Skeletal muscle satellite cell (primary cell): ENCODE data around the gene HSPA8.
A peak's percentile ranks its signal among the peaks of the same experiment; 100 is the strongest.
"Not testable (repeated sequence)": the region's sequence is repeated elsewhere in the genome, so short reads cannot be mapped to it uniquely, and the experiment has no call there.

Source experiments
- H3K27me3 ChIP-seq: 2 replicates; pipeline ENCODE4 v1.7.0; 2013; ENCODE audit warnings: low read length; ENCODE audit not compliant: control insufficient read depth, insufficient read depth
- H3K36me3 ChIP-seq: 2 replicates; pipeline ENCODE4 v1.7.0; 2013; ENCODE audit warnings: mild to moderate bottlenecking, control low read depth, low read length; ENCODE audit not compliant: insufficient read depth
- H3K4me1 ChIP-seq: 2 replicates; pipeline ENCODE4 v1.7.0; 2013; ENCODE audit warnings: low read length; ENCODE audit not compliant: control insufficient read depth, insufficient read depth
- H3K4me2 ChIP-seq: 2 replicates; pipeline ENCODE4 v1.7.0; 2013; ENCODE audit warnings: mild to moderate bottlenecking, low read length
- H3K4me3 ChIP-seq: 2 replicates; pipeline ENCODE4 v1.7.0; 2013; ENCODE audit warnings: low read length
- H3K9ac ChIP-seq: 2 replicates; pipeline ENCODE4 v1.7.0; 2013; ENCODE audit warnings: mild to moderate bottlenecking, low read depth, low read length, moderate library complexity
- H3K9me3 ChIP-seq: replicated peaks from 2 replicates; pipeline ENCODE4 v1.7.0; 2013; ENCODE audit warnings: mild to moderate bottlenecking, control low read depth, low read length

HSPA8 gene

GRCh38 chr11:123069908-123070821, 8.2 kb upstream of the HSPA8 start:
- H3K4me3 ChIP-seq = no peak overlapping the region
- H3K36me3 ChIP-seq = peaks cover 57% of the 10 kb centered on the region
- no peak overlapping the region for H3K4me2 ChIP-seq
- H3K4me1 ChIP-seq = peaks cover 12% of the 10 kb centered on the region
- H3K9ac ChIP-seq = no peak overlapping the region
- H3K27me3 ChIP-seq = no peaks in the 10 kb centered on the region
- H3K9me3 ChIP-seq = no peaks in the 10 kb centered on the region

- H3K4me2 ChIP-seq = peak overlapping the region; percentile 2
- peaks cover 31% of the 10 kb centered on the region for H3K4me1 ChIP-seq
- peaks cover 35% of the 10 kb centered on the region for H3K36me3 ChIP-seq
- H3K9me3 ChIP-seq = no peaks in the 10 kb centered on the region
- H3K4me3 ChIP-seq = no peak overlapping the region
- no peaks in the 10 kb centered on the region for H3K27me3 ChIP-seq
- no peak overlapping the region for H3K9ac ChIP-seq
Observed at GRCh38 chr11:123065621-123066020, 3.7 kb upstream of the HSPA8 start.

DNA sequence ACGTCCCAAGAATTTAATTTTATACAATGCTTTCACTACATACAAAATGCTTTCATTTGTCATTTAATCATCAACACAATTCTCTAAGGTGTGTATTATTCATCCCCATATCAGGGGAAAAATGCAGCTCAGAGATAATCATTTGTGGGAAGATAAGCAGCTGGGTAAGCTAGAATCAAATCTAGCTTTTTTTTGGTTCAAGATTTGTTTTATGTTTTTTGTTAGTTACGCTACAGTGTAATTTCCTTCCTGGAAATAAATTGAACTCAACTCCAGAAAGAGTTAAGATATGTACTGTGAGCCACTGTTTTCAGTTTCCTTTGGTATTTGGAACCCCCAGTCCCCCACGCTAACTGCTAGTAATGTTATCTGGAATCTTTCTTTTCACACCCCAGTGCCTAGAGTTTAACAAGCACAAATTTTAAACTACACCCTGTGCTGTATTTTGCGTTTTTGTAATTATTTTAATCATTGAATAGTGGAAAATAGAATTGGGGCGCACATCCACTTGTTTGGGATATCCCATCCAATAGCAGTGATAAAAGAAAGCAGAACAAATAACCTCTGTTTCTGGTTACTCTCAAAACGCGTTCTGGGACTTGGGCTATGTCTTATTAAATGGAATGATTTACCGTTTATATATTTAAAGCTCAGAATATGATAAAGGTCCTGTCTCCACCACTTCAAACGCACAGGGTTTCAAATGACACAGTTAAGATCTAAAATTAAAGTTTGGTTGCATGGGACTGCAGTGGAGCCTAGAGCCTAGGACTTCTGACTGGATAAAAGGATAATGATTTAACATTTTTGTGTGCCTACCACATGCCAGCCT, 2.1 kb upstream of the HSPA8 start:
- Histone ChIP-seq H3K36me3 (peaks cover 35% of the 10 kb centered on the region), H3K4me1 (peaks cover 35% of the 10 kb centered on the region), H3K4me2 (peak overlapping the region; percentile 88), H3K27me3 (no peaks in the 10 kb centered on the region), H3K9ac (peak overlapping the region; percentile 99), H3K9me3 (no peaks in the 10 kb centered on the region), H3K4me3 (peak overlapping the region; percentile 96)

DNA sequence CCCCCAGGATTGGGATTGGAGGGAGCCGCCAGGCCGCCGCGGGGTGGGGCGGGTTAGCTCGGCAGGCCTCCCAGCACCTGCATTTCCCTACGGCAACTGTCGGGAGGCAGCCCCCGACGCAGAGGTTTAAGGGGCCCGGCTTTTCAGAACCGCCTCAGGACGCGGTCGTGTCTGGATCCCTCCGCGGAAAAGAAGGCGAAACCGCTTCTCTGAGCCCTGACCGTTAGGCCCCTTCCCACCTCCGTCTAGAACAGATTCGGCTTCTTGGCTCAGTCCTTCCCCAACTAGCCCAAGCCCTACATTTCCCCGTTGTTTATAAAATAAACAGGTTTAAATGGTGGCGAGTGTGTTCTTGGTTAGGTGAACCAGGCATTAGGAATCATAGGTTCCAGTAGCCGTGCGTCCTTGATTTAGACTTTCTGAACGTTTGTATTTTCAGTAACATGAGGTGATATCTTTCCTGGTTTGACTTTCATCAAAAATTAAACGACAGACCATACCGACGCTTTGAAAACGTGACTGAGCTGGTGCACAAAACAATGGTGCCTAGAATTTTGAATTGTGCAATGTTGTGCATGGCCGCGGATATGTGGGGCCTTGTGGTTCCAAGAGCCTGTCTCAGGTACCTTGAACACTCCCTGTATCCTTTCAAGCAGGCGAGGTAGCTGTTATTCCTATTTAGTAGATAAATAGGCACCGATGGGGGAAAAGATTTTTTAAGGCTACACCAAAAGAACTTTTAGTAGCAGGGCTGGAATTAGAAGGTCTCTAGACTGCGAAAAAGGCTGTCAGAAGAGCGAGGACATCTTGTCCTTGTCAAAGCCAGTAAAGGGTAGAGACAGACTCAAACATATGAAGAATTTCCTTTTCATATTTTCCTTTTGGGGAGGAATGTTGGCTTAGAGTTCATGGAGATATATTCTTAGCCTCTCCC, 1.2 kb upstream of the HSPA8 start:
- Histone ChIP-seq H3K4me1 (peaks cover 42% of the 10 kb centered on the region), H3K27me3 (no peaks in the 10 kb centered on the region), H3K36me3 (peaks cover 37% of the 10 kb centered on the region), H3K4me3 (peak overlapping the region; percentile 96), H3K9me3 (no peaks in the 10 kb centered on the region), H3K9ac (peak overlapping the region; percentile 99), H3K4me2 (peak overlapping the region; percentile 88)

- H3K4me1 ChIP-seq = peaks cover 49% of the 10 kb centered on the region
- H3K27me3 ChIP-seq = no peaks in the 10 kb centered on the region
- peaks cover 45% of the 10 kb centered on the region for H3K36me3 ChIP-seq
- H3K4me2 ChIP-seq = peak overlapping the region; percentile 88
- H3K4me3 ChIP-seq = peak overlapping the region; percentile 96
- H3K9me3 ChIP-seq = no peaks in the 10 kb centered on the region
- H3K9ac ChIP-seq = peak overlapping the region; percentile 99
Observed at GRCh38 chr11:123062158-123062891, 389 bp upstream of the HSPA8 start.

- Histone ChIP-seq H3K27me3 (no peaks in the 10 kb centered on the region), H3K4me3 (peak overlapping the region; percentile 96), H3K9me3 (no peaks in the 10 kb centered on the region), H3K4me1 (peaks cover 46% of the 10 kb centered on the region), H3K4me2 (peak overlapping the region; percentile 84), H3K36me3 (peaks cover 64% of the 10 kb centered on the region), H3K9ac (peak overlapping the region; percentile 99)
Observed at GRCh38 chr11:123060277-123061000, 1.5 kb downstream of the HSPA8 start.

DNA sequence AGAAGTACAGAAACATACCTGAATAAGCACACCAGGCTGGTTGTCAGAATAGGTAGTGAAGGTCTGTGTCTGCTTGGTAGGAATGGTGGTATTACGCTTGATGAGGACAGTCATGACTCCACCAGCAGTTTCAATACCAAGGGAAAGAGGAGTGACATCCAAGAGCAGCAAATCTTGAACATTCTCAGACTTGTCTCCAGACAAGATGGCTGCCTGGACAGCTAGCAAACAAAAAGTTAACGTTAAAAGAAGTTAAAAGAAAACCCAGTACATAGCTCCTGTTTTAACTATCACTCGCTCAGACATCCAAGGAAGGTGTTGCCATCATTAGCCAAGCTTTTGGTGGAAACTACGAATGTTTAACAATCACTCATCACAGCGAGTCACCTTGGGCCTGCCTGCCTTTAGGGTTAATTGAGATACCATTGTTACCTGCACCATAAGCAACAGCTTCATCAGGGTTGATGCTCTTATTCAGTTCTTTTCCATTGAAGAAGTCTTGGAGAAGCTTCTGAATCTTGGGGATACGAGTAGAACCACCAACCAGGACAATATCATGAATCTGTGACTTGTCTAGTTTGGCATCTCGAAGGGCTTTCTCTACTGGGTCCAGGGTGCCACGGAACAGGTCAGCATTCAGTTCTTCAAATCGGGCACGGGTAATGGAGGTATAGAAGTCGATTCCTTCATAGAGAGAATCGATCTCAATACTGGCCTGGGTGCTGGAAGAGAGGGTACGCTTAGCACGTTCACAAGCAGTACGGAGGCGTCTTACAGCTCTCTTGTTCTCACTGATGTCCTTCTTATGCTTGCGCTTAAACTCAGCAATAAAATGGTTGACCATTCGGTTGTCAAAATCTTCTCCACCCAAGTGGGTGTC, 2.7 kb downstream of the HSPA8 start:
- peaks cover 75% of the 10 kb centered on the region for H3K36me3 ChIP-seq
- peaks cover 36% of the 10 kb centered on the region for H3K4me1 ChIP-seq
- H3K27me3 ChIP-seq, H3K9me3 ChIP-seq: not testable (repeated sequence)
- H3K4me3 ChIP-seq = peak overlapping the region; percentile 96
- H3K4me2 ChIP-seq = peak overlapping the region; percentile 84
- peak overlapping the region; percentile 99 for H3K9ac ChIP-seq

GRCh38 chr11:123057661-123058305, 4.2 kb downstream of the HSPA8 start:
- Histone ChIP-seq H3K36me3 (peaks cover 86% of the 10 kb centered on the region), H3K27me3 (no peaks in the 10 kb centered on the region), H3K4me3 (peak overlapping the region; percentile 96), H3K9ac (peak overlapping the region; percentile 99), H3K9me3 (no peaks in the 10 kb centered on the region), H3K4me2 (peak overlapping the region; percentile 84), H3K4me1 (peaks cover 24% of the 10 kb centered on the region)

DNA sequence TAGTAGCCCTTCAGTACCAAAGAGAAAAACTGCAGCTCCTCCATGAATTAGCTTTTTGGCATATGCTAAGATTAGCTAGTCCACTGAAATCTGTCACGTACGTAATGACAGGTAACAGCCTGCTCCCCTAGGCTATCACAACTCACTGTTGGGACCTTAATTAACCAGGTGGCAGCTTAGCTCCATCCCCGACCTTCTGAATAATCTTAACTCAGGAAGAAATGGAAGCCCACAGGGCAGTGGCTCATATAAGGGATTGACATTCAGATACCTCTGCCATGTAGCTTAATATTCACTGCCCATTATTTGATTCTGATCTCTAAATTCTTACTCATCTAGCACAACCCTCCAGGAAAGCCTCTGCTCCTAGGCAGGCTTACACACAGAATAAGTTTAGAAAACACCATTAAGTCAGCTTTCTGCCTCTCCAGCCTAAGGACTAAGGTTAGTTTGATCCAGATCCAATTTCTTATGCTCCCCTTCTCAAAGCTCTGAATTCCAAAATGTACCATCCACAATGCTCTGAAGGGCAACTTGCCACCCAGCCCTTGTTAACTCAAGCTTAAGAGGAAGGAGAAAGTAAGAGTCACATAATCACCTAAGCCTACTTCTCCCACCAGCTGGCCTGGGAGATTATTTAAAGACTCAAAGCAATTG, 5.0 kb downstream of the HSPA8 start:
- H3K27me3 ChIP-seq = no peaks in the 10 kb centered on the region
- peaks cover 24% of the 10 kb centered on the region for H3K4me1 ChIP-seq
- H3K9ac ChIP-seq = peak overlapping the region; percentile 31
- H3K9me3 ChIP-seq = no peaks in the 10 kb centered on the region
- peaks cover 86% of the 10 kb centered on the region for H3K36me3 ChIP-seq
- no peak overlapping the region for H3K4me3 ChIP-seq
- peak overlapping the region; percentile 84 for H3K4me2 ChIP-seq
